GM12874 (cell line): ENCODE results near the gene GSTA1.

Experiments used
- CTCF ChIP-seq: IDR thresholded peaks from 2 replicates; pipeline ENCODE4 v1.5.1; 2011; ENCODE audit warnings: low read depth, mild to moderate bottlenecking, control low read depth, low read length, moderate library complexity; ENCODE audit not compliant: insufficient read depth

The GSTA1 gene

GRCh38 chr6:52829046-52829817, 25.6 kb upstream of the GSTA1 start:
- TF ChIP-seq CTCF, result no peak

GRCh38 chr6:52826513-52826912, 22.9 kb upstream of the GSTA1 start:
- no peak for TF ChIP-seq CTCF

- no peak for TF ChIP-seq CTCF
Observed at GRCh38 chr6:52821842-52822241, 18.2 kb upstream of the GSTA1 start.

- no peak for TF ChIP-seq CTCF
Observed at GRCh38 chr6:52820198-52820597, 16.6 kb upstream of the GSTA1 start.

GRCh38 chr6:52815167-52816092, 11.8 kb upstream of the GSTA1 start:
- TF ChIP-seq CTCF, result peak; percentile 69

GRCh38 chr6:52808660-52809059, 5.0 kb upstream of the GSTA1 start:
- TF ChIP-seq CTCF, result no peak

- TF ChIP-seq CTCF, result no peak
Observed at GRCh38 chr6:52802806-52803205, 810 bp downstream of the GSTA1 start.
